CD4-positive, alpha-beta T cell treated with Interleukin-6 for 4 hours (primary cell): ENCODE results near the gene BUB1B.
A peak's percentile ranks its signal among the peaks of the same experiment; 100 is the strongest.

Experiments used
- DNase-seq: peaks from one replicate; pipeline ENCODE4 v3.0.0-alpha.2; 2020; ENCODE audit warnings: mixed read lengths

Gene BUB1B

DNA sequence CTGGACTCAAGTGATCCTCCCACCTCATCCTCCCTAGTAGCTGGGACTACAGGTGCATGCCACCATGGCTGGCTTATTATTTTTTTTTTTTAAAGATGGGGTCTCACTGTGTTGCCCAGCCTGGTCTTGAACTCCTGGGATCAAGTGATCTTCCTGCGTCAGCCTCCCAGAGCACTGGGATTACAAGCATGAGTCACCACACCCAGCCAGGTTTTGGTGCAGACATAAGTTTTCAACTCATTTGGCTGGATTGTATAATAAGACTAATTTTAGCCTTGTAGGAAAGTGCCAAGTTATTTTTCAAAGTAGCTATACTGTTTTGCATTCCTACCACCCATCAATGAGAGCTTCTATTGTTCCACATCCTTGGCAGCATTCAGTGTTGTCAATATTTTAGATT, 32.1 kb downstream of the BUB1B start:
- DNase-seq = no peak

- no peak for DNase-seq
Observed at GRCh38 chr15:40197434-40197833, 36.6 kb downstream of the BUB1B start.

DNA sequence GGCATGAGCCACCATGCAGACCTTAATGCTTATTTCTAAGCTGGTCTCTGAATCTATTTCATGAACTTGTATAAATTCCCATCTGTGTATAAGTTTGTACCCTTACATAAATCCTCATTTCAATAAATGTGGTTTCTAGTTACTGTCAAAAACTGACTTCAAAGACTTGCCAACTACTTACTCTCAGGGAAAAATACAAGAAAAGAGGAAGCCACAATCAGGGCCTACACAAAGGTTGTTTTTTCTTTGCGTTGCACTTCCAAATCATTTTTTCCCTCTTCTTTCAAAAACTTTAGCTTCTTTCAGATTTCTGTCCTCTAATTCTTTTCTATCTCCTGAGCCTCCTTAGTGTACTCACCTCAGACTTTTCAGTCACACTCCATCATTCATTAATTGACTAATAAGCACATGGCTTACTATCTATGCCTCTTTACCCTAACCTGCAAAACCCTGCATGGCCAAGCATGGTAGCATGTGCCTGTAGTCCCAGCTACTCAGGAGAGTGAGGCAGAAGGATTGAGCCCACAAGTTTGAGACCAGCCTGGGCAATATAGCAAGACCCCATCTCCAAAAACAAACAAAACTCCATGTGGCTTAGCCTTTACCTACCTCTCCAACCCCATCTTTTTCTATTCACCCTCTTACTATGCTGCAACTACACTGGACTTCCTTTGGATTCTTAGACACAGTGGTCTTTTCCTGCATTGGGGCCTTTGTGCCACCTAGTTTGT, 37.7 kb downstream of the BUB1B start:
- no peak for DNase-seq

DNA sequence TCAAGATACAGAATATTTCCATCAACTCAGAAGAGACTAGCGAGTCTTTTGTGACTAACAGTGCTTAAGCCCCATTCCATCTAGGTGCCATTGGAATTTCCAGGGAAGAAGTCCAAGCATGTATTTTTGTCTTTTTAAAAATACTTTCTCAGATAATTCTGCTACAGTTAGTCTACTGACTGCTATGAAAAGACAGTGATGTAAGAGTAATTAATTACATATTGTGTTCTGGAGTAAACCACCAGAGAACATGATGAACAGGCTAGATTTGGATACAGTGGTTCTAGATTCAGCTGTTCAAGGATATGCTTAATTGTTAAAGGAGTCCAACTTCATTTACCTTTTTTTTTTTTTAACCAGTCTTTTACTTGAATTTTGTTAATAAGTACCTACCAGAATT, 43.2 kb downstream of the BUB1B start:
- DNase-seq = no peak

DNA sequence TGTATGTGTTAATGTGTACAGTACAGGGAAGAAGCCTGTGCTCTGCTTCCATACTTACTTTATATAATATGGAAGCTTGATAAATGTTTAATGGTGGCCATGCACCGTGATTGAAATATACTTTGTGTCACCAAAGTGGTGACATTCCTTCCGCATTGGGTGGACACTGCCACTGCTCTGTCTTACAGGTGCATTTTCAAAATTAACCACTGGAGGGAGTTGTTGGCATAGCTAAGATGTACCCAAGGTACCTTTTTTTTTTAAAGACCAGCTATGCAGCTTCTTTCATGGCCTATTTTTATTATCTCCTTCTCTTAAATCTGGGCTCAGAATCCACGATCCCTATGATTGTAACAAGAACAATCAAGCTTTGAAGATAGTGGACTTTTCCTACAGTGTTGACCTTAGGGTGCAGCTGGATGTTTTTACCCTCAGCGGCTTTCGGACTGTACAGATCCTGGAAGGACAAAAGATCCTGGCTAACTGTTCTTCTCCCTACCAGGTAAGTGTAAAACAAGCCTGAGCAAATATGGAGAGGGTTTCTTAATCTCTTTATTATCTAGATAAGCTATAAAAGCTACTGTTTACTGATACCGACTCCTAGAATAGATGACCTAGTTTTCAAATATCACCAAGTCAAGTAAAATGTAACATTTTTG, 56.4 kb downstream of the BUB1B start:
- DNase-seq = peak; percentile 41

DNA sequence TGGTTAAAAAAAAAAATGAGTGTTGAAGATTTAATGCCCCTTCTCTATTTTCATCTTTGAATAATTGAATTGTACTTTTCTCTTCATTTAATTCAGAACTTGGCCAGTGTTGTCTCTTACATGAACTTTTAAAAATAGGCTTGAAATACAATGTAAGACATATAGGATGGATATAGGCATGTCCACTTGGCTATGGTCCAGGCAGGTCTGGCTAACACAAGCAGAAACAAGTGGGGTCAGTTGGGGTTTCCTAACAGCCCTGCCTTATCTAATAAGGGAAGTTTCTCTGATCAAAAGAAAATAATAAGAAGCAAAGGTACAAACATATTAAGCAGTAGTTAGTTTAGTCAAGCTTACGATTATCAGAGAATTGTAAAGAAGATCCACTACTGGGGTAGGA, 58.9 kb downstream of the BUB1B start:
- no peak for DNase-seq

DNA sequence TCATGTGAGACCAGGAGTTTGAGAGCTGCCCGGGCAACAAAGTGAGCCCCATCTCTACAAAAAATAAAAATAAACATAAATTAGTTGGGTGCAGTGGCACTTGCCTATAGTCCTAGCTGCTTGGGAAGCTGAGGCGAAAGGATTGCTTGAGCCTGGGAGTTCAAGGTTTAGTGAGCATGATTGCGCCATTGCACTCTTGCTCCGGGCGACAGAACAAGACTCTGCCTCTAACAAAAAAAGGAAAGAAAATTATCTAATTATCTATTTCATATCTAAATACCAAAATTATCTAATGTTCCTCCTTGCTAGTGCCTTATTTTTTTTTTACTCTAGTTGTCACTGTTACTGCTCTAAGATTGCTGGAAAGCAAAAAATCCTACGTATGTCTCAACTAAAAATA, 61.3 kb downstream of the BUB1B start:
- DNase-seq = no peak

- DNase-seq = no peak
Observed at GRCh38 chr15:40226736-40227135, 65.9 kb downstream of the BUB1B start.

GRCh38 chr15:40229316-40229715, 68.4 kb downstream of the BUB1B start:
- DNase-seq = no peak

- no peak for DNase-seq
Observed at GRCh38 chr15:40229956-40230355, 69.1 kb downstream of the BUB1B start.

GRCh38 chr15:40232625-40233070, 71.8 kb downstream of the BUB1B start:
- no peak for DNase-seq

- DNase-seq = no peak
Observed at GRCh38 chr15:40233727-40234577, 73.1 kb downstream of the BUB1B start.

DNA sequence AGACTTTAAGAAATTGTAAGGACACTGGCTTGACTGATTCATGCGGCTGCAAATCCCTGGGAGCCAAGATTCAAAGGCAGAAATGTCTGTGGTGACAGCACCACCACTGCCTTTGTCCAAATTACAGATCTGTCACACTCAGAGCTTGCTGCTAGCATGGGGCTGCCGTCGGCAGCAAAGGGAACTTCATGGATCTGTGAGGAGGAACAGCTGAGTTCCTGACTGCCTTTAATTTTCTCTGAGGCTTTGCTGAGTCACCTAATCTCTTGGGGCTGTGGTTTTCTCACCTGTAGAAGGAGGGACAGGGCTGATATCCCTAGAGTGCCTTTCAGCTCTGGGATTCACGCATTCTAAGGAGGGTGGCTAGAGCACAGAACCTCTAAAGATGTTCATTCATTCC, 73.9 kb downstream of the BUB1B start:
- no peak for DNase-seq

DNA sequence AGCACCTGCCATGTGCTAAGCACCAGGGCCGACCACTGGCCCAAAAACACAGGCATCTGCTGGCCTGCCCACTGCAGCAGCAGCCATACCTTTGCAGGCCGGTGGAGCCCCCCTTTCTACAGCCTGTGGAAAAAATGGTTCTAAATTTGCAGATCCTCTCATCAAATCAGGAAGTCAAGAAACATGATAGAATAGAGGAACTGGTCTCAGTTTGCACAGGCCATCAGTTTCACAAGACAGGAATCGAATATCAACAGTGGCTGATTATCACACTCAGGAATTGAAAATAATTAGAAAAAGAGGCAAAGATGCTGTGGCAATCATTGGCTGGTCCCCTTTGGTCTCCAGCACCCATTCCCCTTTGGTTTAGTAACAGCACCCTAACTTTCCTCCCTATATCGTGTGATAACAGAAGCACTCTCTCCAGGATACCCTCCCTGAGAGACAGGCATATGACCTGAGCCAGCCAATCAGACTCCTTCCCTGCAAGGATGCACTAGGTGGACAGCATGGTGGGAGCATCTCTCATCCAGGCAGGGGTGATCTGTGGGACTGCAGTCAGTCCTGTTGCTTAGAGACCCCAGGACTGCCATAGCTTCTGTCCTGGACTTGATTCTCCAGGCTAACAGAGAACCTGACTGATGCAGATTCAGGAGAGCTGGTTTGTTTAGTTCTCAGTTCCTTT, 74.5 kb downstream of the BUB1B start:
- no peak for DNase-seq

DNA sequence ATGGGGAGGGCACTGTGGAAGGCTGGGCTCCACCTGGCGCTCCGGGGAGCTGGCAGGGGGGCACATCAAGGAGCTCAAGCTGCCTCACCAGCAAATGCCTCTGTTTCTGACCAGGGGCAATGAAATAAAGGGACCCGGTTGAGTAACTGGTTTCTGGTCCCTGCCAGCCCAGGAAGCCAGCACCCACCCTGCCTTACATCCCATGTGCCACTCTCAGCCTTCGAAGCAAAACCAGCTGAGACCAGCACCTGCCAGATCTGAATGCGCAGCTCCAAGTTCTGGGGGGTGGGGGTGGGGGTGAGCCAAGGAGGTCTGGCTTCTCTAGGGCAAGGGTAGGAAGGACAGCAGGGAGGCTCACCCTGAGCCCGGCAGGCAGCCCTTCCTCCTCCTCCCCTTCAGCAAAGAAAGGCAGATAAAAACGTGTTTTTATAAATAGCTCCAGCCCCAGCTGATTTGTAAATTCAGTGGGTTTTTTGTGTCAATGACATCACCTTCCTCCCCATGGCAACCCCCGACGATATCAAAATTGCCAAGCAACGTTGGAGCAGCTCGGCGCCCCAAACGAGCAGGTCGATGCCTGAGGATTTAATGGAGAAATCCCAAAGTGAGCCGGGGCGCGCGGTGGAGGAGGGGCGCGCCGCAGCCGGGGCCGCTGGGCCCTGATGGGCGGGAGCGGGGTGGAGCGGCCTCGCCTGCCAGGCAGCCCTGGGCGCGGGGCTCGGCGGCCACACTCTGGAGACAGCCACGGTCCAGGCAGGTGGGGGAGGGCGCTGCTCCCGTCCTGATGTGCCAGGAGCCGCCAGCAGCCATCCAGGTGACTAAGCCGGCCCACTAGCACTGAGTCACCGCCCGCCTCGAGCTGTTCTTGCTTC, 77.9 kb downstream of the BUB1B start, which contains the start of gene PAK6:
Gene PAK6, plus strand, starts transcription at position 532 of the 872 bp plus-strand sequence. CDS start 25,723 bp downstream, outside the sequence.
- DNase-seq = peak; percentile 9

GRCh38 chr15:40239404-40239692, 78.5 kb downstream of the BUB1B start:
- no peak for DNase-seq

DNA sequence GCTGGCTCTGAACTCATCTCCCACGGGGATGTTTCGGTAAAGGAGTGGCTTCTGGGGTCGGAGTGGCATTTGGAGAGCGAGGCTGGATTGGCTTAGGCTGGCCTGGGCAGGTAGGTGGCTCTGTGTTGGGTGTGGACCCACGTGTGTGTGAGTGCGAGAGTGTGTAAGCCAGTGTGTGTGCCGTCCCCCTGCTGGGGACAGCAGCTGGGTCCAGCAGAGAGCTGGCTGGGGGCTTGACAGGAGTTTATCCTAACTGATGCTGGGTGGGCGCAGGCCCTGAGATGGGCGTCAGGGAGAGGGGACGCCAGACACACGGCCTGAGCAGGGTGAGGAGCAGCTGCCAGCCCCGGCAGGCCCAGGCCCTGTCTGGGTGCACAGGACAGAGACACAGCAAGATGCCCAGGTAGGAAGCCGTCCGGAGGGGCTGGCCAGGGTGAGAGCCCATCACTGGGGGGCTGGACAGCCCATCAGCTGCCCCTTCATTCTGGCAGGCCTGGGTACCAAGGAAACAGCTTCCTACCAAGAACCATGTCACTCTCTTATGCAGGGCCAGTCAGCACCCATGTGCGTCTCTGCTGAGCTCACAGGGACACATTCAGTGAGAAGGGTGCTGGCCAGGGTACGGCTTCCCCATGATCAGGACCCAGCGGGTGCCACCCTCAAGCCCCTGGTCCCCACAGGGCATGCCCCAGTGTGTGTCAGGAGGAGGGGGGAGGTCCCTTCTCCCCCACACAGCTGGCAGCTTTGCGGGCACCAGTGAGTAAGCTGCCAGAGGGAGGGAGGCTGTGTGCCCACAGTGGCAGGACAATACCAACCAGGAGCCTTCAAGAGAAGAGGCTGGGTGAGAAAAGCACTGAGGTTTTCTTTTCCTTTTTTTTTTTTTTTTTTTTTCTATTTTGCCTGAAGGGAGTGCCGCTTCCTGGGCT, 79.1 kb downstream of the BUB1B start:
- no peak for DNase-seq

GRCh38 chr15:40240619-40241221, 79.9 kb downstream of the BUB1B start:
- DNase-seq = no peak

- no peak for DNase-seq
Observed at GRCh38 chr15:40241269-40242212, 80.7 kb downstream of the BUB1B start.
